GM12878 (cell line): ENCODE data around the gene DNAAF3. TPM values are rescaled to one million over a fixed set of nuclear protein-coding genes. Genes with fewer than 3 reads are reported as not detected.

Experiments
- ATAC-seq: fragments of 200-7000 bp; cut with Tn5 transposase; 3 replicates; pipeline ENCODE4 v1.9.1; 2020; ENCODE audit warnings: mild to moderate bottlenecking, moderate library complexity
- BruUV-seq: library from RNA; stranded (reverse); fragments of 400-500 nt; replicated peaks from 2 replicates; lab custom pipeline; 2021; lab: Mats Ljungman, UMichigan
- CTCF ChIA-PET: fragments of 300-600 bp; sonication (Branson Sonifier 250); formaldehyde crosslinking; extraction: SDS; loops from one replicate; lab custom pipeline; 2021; ENCODE audit warnings: inconsistent platforms; lab: Yijun Ruan, JAX
- POLR2A ChIA-PET: fragments of 350-600 bp; formaldehyde crosslinking; extraction: SDS; loops from one replicate; lab custom pipeline; 2021; ENCODE audit warnings: inconsistent platforms; lab: Charles Lee
- RAD21 ChIA-PET: fragments of 300-600 bp; sonication (Branson Sonifier 250); formaldehyde crosslinking; loops from one replicate; lab custom pipeline; 2023; ENCODE audit warnings: antibody characterized with exemption; ENCODE audit not compliant: unreplicated experiment; lab: Charles Lee
- SMC1A ChIA-PET: fragments of 300-600 bp; sonication (Branson Sonifier 250); formaldehyde crosslinking; loops from one replicate; lab custom pipeline; 2023; ENCODE audit not compliant: unreplicated experiment, uncharacterized antibody; lab: Charles Lee
- DNase-seq: peaks from one replicate; pipeline ENCODE4 v3.0.0-alpha.2; 2011; ENCODE audit warnings: low read depth, low spot score
- FAIRE-seq: peaks from 3 replicates; lab custom pipeline; 2011; peaks lifted over from hg19 to GRCh38; lab: Jason Lieb, UNC
- H2AFZ ChIP-seq: 2 replicates; pipeline ENCODE4 v1.6.0; 2011; ENCODE audit warnings: low read depth, low read length, control low read depth; ENCODE audit not compliant: control insufficient read depth
- H3K27ac ChIP-seq: 2 replicates; pipeline ENCODE4 v1.5.1; 2011; ENCODE audit warnings: control low read depth; ENCODE audit not compliant: control insufficient read depth, insufficient read depth
- H3K27me3 ChIP-seq, 2 experiments: replicated peaks in 1 of 2; 2 replicates each; pipeline versions ENCODE4 v1.6.0 to v1.6.1; 2011; ENCODE audit warnings: low read length in 1 of 2; ENCODE audit not compliant: control insufficient read depth in 2 of 2, insufficient read depth in 2 of 2
- H3K36me3 ChIP-seq, 2 experiments: 2 replicates each; pipeline ENCODE4 v1.5.1; 2011; ENCODE audit warnings: low read length in 1 of 2; ENCODE audit not compliant: control insufficient read depth in 2 of 2, insufficient read depth in 2 of 2
- H3K4me1 ChIP-seq: 2 replicates; pipeline ENCODE4 v1.6.1; 2011; ENCODE audit warnings: mild to moderate bottlenecking, low read length, moderate library complexity, mixed read lengths; ENCODE audit not compliant: control insufficient read depth, insufficient read depth
- H3K4me2 ChIP-seq: 2 replicates; pipeline ENCODE4 v1.6.0; 2011; ENCODE audit warnings: control low read depth; ENCODE audit not compliant: control insufficient read depth, insufficient read depth
- H3K4me3 ChIP-seq: fragments of 200-600 bp; sonication (generic); 2 replicates; pipeline ENCODE4 v1.5.1; 2016
- H3K79me2 ChIP-seq: 2 replicates; pipeline ENCODE4 v1.6.0; 2011; ENCODE audit warnings: low read length; ENCODE audit not compliant: control insufficient read depth, insufficient read depth
- H3K9ac ChIP-seq: 2 replicates; pipeline ENCODE4 v1.8.0; 2011; ENCODE audit warnings: low read length, control low read depth, mixed read lengths; ENCODE audit not compliant: control insufficient read depth, insufficient read depth
- H3K9me3 ChIP-seq: replicated peaks from 3 replicates; pipeline ENCODE4 v1.5.1; 2011; ENCODE audit warnings: mild to moderate bottlenecking, low read length; ENCODE audit not compliant: control insufficient read depth, insufficient read depth
- H4K20me1 ChIP-seq: 2 replicates; pipeline ENCODE4 v1.6.0; 2011; ENCODE audit not compliant: control insufficient read depth, insufficient read depth
- ATF3 ChIP-seq: IDR thresholded peaks from 2 replicates; pipeline ENCODE4 v1.6.1; 2011; ENCODE audit warnings: low read depth, mild to moderate bottlenecking, low read length, moderate library complexity, borderline replicate concordance; ENCODE audit errors: extremely low read depth
- BACH1 ChIP-seq: fragments of 450-650 bp; IDR thresholded peaks from 2 replicates; pipeline ENCODE4 v1.6.1; 2017; ENCODE audit warnings: mild to moderate bottlenecking, borderline replicate concordance
- EGR1 ChIP-seq, 2 experiments: IDR thresholded peaks; 1 replicate in 1 of 2; 2 replicates in 1 of 2; pipeline ENCODE4 v1.6.1; 2011 to 2012; ENCODE audit warnings: low read depth in 2 of 2, low read length in 2 of 2, borderline replicate concordance in 1 of 2, mild to moderate bottlenecking in 1 of 2, moderate library complexity in 1 of 2
- IRF4 ChIP-seq: IDR thresholded peaks from 2 replicates; pipeline ENCODE4 v1.6.1; 2011; ENCODE audit warnings: low read depth, low read length
- KLF5 ChIP-seq: fragments of 450-650 bp; IDR thresholded peaks from 2 replicates; pipeline ENCODE4 v1.6.1; 2014; ENCODE audit warnings: mild to moderate bottlenecking; ENCODE audit not compliant: partially characterized antibody
- LARP7 ChIP-seq: fragments of 450-650 bp; IDR thresholded peaks from 2 replicates; pipeline ENCODE4 v1.6.1; 2017; ENCODE audit warnings: mild to moderate bottlenecking
- MYC ChIP-seq: IDR thresholded peaks from 2 replicates; pipeline ENCODE4 v1.6.1; 2011; ENCODE audit warnings: mild to moderate bottlenecking, low read length, moderate library complexity, inconsistent platforms; ENCODE audit not compliant: insufficient read depth, insufficient replicate concordance, insufficient read length, severe bottlenecking
- NBN ChIP-seq: fragments of 450-650 bp; IDR thresholded peaks from 2 replicates; pipeline ENCODE4 v1.6.1; 2016
- NFIC ChIP-seq: IDR thresholded peaks from 2 replicates; pipeline ENCODE4 v1.6.1; 2012; ENCODE audit warnings: low read depth, mild to moderate bottlenecking, inconsistent platforms, low read length, moderate library complexity
- NFYA ChIP-seq: IDR thresholded peaks from 2 replicates; pipeline ENCODE4 v1.6.1; 2011; ENCODE audit warnings: low read depth, mild to moderate bottlenecking, low read length, improper control_type of control experiment, borderline replicate concordance
- NR2F1 ChIP-seq: fragments of 450-650 bp; conservative IDR thresholded peaks from 2 replicates; pipeline ENCODE4 v1.6.1; 2017; ENCODE audit warnings: mild to moderate bottlenecking
- POLR2A ChIP-seq: IDR thresholded peaks from 2 replicates; pipeline ENCODE4 v1.6.1; 2011; ENCODE audit warnings: low read depth, mild to moderate bottlenecking, low read length
- RAD21 ChIP-seq: IDR thresholded peaks from 2 replicates; pipeline ENCODE4 v1.6.1; 2011; ENCODE audit warnings: mild to moderate bottlenecking, low read depth, low read length, moderate library complexity; ENCODE audit not compliant: insufficient read depth
- SMARCA5 ChIP-seq: fragments of 450-650 bp; IDR thresholded peaks from 2 replicates; pipeline ENCODE4 v1.6.1; 2017; ENCODE audit warnings: mild to moderate bottlenecking
- SMC3 ChIP-seq: IDR thresholded peaks from 2 replicates; pipeline ENCODE4 v1.6.1; 2011; ENCODE audit warnings: low read length, improper control_type of control experiment, borderline replicate concordance
- SRF ChIP-seq, 2 experiments: IDR thresholded peaks; 2 replicates each; pipeline ENCODE4 v1.6.1; 2011; ENCODE audit warnings: low read depth in 2 of 2, low read length in 2 of 2, mild to moderate bottlenecking in 1 of 2, moderate library complexity in 1 of 2
- SUPT20H ChIP-seq: IDR thresholded peaks from 2 replicates; pipeline ENCODE4 v1.6.1; 2011; ENCODE audit warnings: low read depth, mild to moderate bottlenecking, low read length, moderate library complexity, borderline replicate concordance; ENCODE audit not compliant: control insufficient read depth
- ZNF274 ChIP-seq: IDR thresholded peaks from one replicate; pipeline ENCODE4 v1.8.0; 2011; ENCODE audit not compliant: insufficient read length, insufficient read depth
- WGBS: methylation state at CpG from one replicate; pipeline ENCODE4 v1.1.6; 2016; ENCODE audit warnings: low lambda C conversion rate; ENCODE audit not compliant: insufficient replicate concordance, insufficient coverage; ENCODE audit errors: missing lambda C conversion rate; 5-methylcytosine and 5-hydroxymethylcytosine counted together
- in situ Hi-C: fragments of 300-500 bp; cut with MboI; formaldehyde crosslinking; loops from 9 replicates; pipeline ENCODE4 v1.14.3; 2018; ENCODE audit warnings: mixed read lengths
- intact Hi-C: fragments of 100-400 bp; cut with micrococcal nuclease; formaldehyde crosslinking; loops from one replicate; pipeline ENCODE4 v1.14.2; 2022; ENCODE audit not compliant: unreplicated experiment
- polyA plus RNA-seq, 11 experiments: library from polyadenylated mRNA; depleted of rRNA in 4 of 11; unstranded in 6 of 11; stranded (reverse) in 5 of 11; fragments of >200 nt; fragmentation: Nextera tagmentation in 4 of 11; fragmentation: Illumina TruSeq in 1 of 11; extraction: Ambion mirVana in 4 of 11; extraction: Trizol in 1 of 11; gene quantifications; 1 replicate in 1 of 11; 2 replicates in 10 of 11; pipeline versions ENCODE4 v1.2.1 to v1.2.3, GENCODE V29; 2011 to 2016; ENCODE audit warnings: inconsistent platforms in 2 of 11, missing spikeins in 2 of 11, low read depth in 1 of 11
- total RNA-seq, 4 experiments: library from RNA; depleted of rRNA in 3 of 4; stranded (reverse); fragments of >200 nt in 3 of 4; fragmentation: Illumina TruSeq in 1 of 4; extraction: Trizol in 1 of 4; gene quantifications; 2 replicates each; pipeline versions ENCODE4 v1.2.1 to v1.2.3, GENCODE V29; 2013 to 2021

DNAAF3 gene
- total and polyA plus RNA-seq, 10 of the 15 experiments (the other 5 are each of a cell fraction or from before 2014, with no cell fraction given), result not detected

- peak in 1 of 2 experiments; percentile 91; a peak in 1 of 3 replicates for TF ChIP-seq EGR1 (IDR thresholded peaks at IDR 0.05; ENCODE audit: borderline replicate concordance in 1 of 2, low read depth in 2 of 2, low read length in 2 of 2)
- TF ChIP-seq NBN, result peak; percentile 83
Observed at GRCh38 chr19:55117663-55118391, 48.6 kb downstream of the DNAAF3 start (continued).

- H2AFZ ChIP-seq, result peak within 1 kb of the TSS; percentile 67
- ChIA-PET CTCF (interaction anchor here (1.0 kb wide), 1 partner anchor 537 kb away, joined by 4 read pairs; no protein-coding TSS in a partner anchor), RAD21 (interaction anchor here (0.6 to 1.6 kb wide), 2 partner anchors 267 to 387 kb away, joined by 3 to 6 read pairs; partner anchors contain the start of gene TMEM238), SMC1A (interaction anchor here (0.7 to 1.1 kb wide), 2 partner anchors 134 to 143 kb away, joined by 3 read pairs; no protein-coding TSS in a partner anchor), POLR2A (interaction anchor here (1.0 kb wide), 1 partner anchor 223 kb away, joined by 3 read pairs; the partner anchor contains the start of gene KMT5C)
- H3K27me3 ChIP-seq, result no peaks in the 10 kb centered on the region
- peaks cover 22% of the 10 kb centered on the region for H3K4me1 ChIP-seq
- no peak for ATAC-seq
- no peak for DNase-seq
- in situ Hi-C loops (no loop called here), intact Hi-C loops (no loop called here)
- TF ChIP-seq NR2F1 (no peak), NFIC (no peak), LARP7 (peak; percentile 33; the same call in 1 of the 2 replicates), BACH1 (peak; percentile 58; the same call in 1 of the 2 replicates), KLF5 (no peak), ATF3 (no peak), SRF (IDR thresholded peaks at IDR 0.05; ENCODE audit: low read depth in 2 of 2, low read length in 2 of 2) (no peak), ZNF274 (no peak), RAD21 (no peak), SMC3 (no peak), MYC (no peak), IRF4 (no peak), SMARCA5 (0 out of 2 replicates have a peak, but pooled peaks have one; percentile 57), NFYA (no peak), POLR2A (peak; percentile 70; the same call in 1 of the 2 replicates), SUPT20H (no peak)
- under 1% methylated on average over 41 of the region's 97 CpGs for WGBS
- peaks cover 3% of the 10 kb centered on the region; the same call in 1 of the 2 replicates for H4K20me1 ChIP-seq
- peak within 1 kb of the TSS; percentile 74 for H3K27ac ChIP-seq
- H3K4me2 ChIP-seq, result peak within 1 kb of the TSS; percentile 90
- H3K9ac ChIP-seq, result peak within 1 kb of the TSS; percentile 68
- peaks cover 38% of the 10 kb centered on the region for H3K79me2 ChIP-seq
- peak within 1 kb of the TSS; percentile 97 for H3K4me3 ChIP-seq
- BruUV-seq, result no TSS peak
- no peak for FAIRE-seq
- peaks cover 0 to 2% of the 10 kb centered on the region in 2 experiments; a peak in 1 of 4 replicates for H3K36me3 ChIP-seq
- no peaks in the 10 kb centered on the region for H3K9me3 ChIP-seq
Observed at GRCh38 chr19:55116859-55117662, 49.4 kb downstream of the DNAAF3 start, which contains the start of gene PPP1R12C. PPP1R12C (minus strand) TSS chr19:55117637; CDS start chr19:55117543, 94 bp downstream.
